Lung (tissue), 12 donors: ENCODE data around the gene CAMK2G. TPM values are rescaled to one million over a fixed set of nuclear protein-coding genes. Genes with fewer than 3 reads are reported as not detected.

Experiments used
- ATAC-seq: fragments of 200-7000 bp; cut with Tn5 transposase; one replicate; pipeline ENCODE4 v1.9.1; 2020; ENCODE audit warnings: moderate number of reproducible peaks; ENCODE audit not compliant: insufficient read depth, low FRiP score
- DNase-seq, 3 donors: peaks; one replicate each; pipeline ENCODE4 v3.0.0-alpha.2; 2013 to 2017
- H3K27ac ChIP-seq, 2 donors: one replicate each; pipeline ENCODE4 v1.5.1; 2013; ENCODE audit warnings: mild to moderate bottlenecking in 2 of 2, moderate library complexity in 2 of 2, control low read depth in 1 of 2, inconsistent platforms in 1 of 2, low read depth in 1 of 2, low read length in 1 of 2
- H3K27me3 ChIP-seq, 3 donors: one replicate each; pipeline ENCODE4 v1.5.1; 2013; ENCODE audit warnings: low read length in 2 of 3; ENCODE audit not compliant: control insufficient read depth in 3 of 3, insufficient read depth in 3 of 3
- H3K36me3 ChIP-seq, 4 donors: one replicate each; pipeline ENCODE4 v1.5.1; 2013; ENCODE audit warnings: low read length in 4 of 4, mild to moderate bottlenecking in 1 of 4, moderate library complexity in 1 of 4; ENCODE audit not compliant: control insufficient read depth in 4 of 4, insufficient read depth in 4 of 4
- H3K4me1 ChIP-seq, 5 donors: one replicate each; pipeline ENCODE4 v1.5.1; 2013; ENCODE audit warnings: low read length in 5 of 5, mild to moderate bottlenecking in 2 of 5, moderate library complexity in 1 of 5; ENCODE audit not compliant: control insufficient read depth in 5 of 5, insufficient read depth in 5 of 5
- H3K4me3 ChIP-seq: one replicate; pipeline ENCODE4 v1.5.1; 2013; ENCODE audit warnings: mild to moderate bottlenecking, control low read depth, moderate library complexity
- H3K9ac ChIP-seq, 2 donors: one replicate each; pipeline ENCODE4 v1.5.1; 2013; ENCODE audit warnings: low read length in 2 of 2, control low read depth in 1 of 2; ENCODE audit not compliant: insufficient read depth in 1 of 2
- H3K9me3 ChIP-seq, 4 donors: one replicate each; pipeline ENCODE4 v1.5.1; 2013; ENCODE audit warnings: low read length in 3 of 4, mild to moderate bottlenecking in 1 of 4, moderate library complexity in 1 of 4; ENCODE audit not compliant: control insufficient read depth in 4 of 4, insufficient read depth in 3 of 4
- WGBS, 2 donors: extraction: QIAGEN DNeasy Blood & Tissue Kit; methylation state at CpG; one replicate each; pipeline ENCODE4 v1.1.7; 2013; 5-methylcytosine and 5-hydroxymethylcytosine counted together
- polyA plus RNA-seq, 2 donors: library from polyadenylated mRNA; stranded (reverse); fragments of 200-250 nt; gene quantifications; one replicate each; pipeline ENCODE4 v1.2.1, GENCODE V29; 2013
- total RNA-seq, 2 donors: library from RNA; depleted of rRNA in 1 of 2; stranded (reverse); fragments of >200 nt in 1 of 2; gene quantifications; one replicate each; pipeline ENCODE4 v1.2.1, GENCODE V29; 2014 to 2021
- TF ChIP-seq, protein P1 (sequence below): IDR thresholded peaks from 2 replicates; pipeline ENCODE4 v1.5.1; 2012; ENCODE audit warnings: mild to moderate bottlenecking; ENCODE audit errors: control extremely low read depth, extremely low read depth
- donor health status: control.
- donor health status: control.
- donor health status: Bipolar disorder and iron deficiency.
- donor health status: healthy.
- donor health status: DM: yes; HTN: yes; CAD: no.

Gene CAMK2G
- total and polyA plus RNA-seq, 4 donors, result 15.8 to 41.1 (median 29.0) TPM

DNA sequence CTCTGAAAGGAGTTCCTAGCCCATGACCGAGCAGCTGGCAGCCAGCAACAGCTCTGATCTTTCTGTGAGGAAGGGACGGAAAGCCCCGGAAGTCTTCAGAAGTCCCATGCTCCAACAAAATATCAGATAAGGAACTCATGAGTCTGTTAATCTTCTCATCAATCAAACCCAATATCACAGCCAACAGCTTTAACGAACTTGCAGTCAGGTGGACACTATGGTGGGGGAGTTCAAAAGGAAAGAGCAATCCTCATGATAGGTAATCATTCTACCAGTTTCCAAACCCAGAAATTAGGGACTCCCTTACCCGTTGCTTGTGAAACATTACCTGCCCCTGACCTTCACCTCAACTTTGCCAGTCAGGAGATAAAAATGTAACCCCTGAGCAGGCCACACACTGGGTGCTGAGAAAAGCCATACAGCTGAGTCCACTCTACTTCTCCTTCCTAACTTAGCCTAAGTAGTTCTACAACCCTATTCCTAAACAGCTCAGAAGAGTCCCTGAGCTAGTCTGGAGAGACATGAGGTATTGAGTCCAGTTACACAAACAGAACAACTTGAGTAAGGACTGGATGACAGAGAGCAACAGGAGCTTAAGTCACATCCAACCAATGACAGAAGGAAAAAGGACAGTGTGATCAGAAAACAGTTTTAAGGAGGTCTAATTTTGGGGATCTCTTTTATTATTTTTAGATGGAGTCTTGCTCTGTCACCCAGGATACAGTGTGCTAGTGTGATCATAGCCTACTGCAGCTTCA is 65.1 kb downstream of the CAMK2G start:
- Histone ChIP-seq H3K36me3 (peaks cover 10 to 32% (median 28%) of the 10 kb centered on the region in 4 donors), H3K27me3 (no peaks in the 10 kb centered on the region), H3K4me1 (no peaks in the 10 kb centered on the region), H3K9me3 (no peaks in the 10 kb centered on the region), H3K4me3 (no peak overlapping the region), H3K9ac (no peak overlapping the region), H3K27ac (no peak overlapping the region)
- TF ChIP-seq, protein P1, sequence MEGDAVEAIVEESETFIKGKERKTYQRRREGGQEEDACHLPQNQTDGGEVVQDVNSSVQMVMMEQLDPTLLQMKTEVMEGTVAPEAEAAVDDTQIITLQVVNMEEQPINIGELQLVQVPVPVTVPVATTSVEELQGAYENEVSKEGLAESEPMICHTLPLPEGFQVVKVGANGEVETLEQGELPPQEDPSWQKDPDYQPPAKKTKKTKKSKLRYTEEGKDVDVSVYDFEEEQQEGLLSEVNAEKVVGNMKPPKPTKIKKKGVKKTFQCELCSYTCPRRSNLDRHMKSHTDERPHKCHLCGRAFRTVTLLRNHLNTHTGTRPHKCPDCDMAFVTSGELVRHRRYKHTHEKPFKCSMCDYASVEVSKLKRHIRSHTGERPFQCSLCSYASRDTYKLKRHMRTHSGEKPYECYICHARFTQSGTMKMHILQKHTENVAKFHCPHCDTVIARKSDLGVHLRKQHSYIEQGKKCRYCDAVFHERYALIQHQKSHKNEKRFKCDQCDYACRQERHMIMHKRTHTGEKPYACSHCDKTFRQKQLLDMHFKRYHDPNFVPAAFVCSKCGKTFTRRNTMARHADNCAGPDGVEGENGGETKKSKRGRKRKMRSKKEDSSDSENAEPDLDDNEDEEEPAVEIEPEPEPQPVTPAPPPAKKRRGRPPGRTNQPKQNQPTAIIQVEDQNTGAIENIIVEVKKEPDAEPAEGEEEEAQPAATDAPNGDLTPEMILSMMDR, result no peak
- ATAC-seq, result no peak
- WGBS, 2 donors, result 67 to 71% methylated on average over 5 of the region's 5 CpGs
- no peak for DNase-seq

DNA sequence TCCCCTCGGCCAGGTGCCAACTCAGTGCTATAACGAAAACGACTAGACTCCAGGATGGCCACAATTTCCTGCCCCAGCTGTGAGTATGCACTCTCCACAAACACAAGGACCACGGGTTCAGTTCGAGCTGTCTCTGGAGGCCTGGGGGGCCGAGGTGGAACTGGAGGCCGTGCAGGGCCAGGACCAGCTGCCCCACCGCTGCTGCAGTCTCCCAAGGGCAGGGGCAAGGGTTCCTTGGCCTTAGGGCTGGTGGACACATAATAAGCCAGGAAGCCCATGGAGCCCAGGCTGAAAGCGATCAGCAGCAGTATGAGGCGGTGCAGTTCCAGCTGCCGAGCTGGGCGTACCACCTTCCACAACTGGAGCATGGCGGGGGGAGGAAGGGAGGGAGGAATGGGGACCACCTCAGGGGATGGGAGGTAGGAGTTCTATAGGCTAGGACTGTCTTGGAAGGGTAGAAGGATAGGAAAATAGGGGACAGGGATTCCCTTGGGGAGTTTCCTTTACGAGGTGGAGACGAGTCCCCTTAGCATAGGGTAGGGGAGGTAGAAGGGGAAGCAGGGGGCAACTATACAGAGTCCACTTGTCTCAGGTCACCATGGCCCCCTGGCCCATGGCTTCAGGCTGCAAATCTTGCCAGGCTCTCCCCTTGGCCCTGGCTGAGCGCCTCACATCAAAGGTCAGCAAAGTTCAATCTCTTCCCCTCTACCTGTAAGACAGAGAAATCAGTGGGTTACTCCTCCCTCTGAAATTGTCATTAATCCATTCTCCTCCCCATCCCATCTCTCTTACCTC is 66.1 kb downstream of the CAMK2G start:
- Histone ChIP-seq H3K27ac (no peak overlapping the region), H3K36me3 (peaks cover 15 to 41% (median 33%) of the 10 kb centered on the region in 4 donors), H3K9ac (no peak overlapping the region), H3K4me1 (no peaks in the 10 kb centered on the region), H3K9me3 (no peaks in the 10 kb centered on the region), H3K4me3 (no peak overlapping the region), H3K27me3 (no peaks in the 10 kb centered on the region)
- no peak for DNase-seq
- ATAC-seq, result no peak
- WGBS, 2 donors, result 91 to 93% methylated on average over 16 of the region's 16 CpGs
- TF ChIP-seq, protein P1, result no peak

DNA sequence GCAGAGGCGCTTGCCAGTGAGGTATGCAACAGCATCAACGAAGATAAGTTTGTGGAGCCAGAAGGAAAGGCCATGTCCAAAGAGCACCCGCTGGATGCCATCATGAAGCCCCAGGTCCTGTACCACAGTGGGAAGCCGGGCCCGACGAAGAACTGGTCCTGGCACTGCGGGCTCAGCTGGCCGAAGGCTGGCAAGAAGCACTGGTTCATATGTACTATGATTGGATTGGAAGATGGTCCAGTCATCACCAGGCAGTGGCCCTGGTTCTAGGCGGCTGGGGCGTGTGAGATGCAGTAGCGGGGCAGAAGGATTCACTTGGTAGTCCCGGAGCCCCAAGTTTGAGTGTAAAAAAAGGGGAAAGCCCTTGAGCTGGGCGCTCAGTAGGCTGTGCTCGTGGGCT is 66.9 kb downstream of the CAMK2G start:
- Histone ChIP-seq H3K9me3 (no peaks in the 10 kb centered on the region), H3K27me3 (no peaks in the 10 kb centered on the region), H3K9ac (no peak overlapping the region), H3K4me1 (no peaks in the 10 kb centered on the region), H3K27ac (no peak overlapping the region), H3K4me3 (no peak overlapping the region), H3K36me3 (peaks cover 21 to 48% (median 41%) of the 10 kb centered on the region in 4 donors)
- DNase-seq (no peak), ATAC-seq (no peak)
- TF ChIP-seq, protein P1, result no peak
- WGBS, 2 donors, result 96 to 99% methylated on average over 14 of the region's 14 CpGs
